Upper lobe of left lung (tissue), 6 donors: ENCODE data around the gene VAV1. TPM values are rescaled to one million over a fixed set of nuclear protein-coding genes. Genes with fewer than 3 reads are reported as not detected.

Experiments
- ATAC-seq, 2 donors: fragments of 200-7000 bp; cut with Tn5 transposase; one replicate each; pipeline ENCODE4 v1.9.1; 2022; ENCODE audit warnings: mild to moderate bottlenecking in 2 of 2, moderate library complexity in 2 of 2; ENCODE audit not compliant: low FRiP score in 2 of 2
- DNase-seq, 2 donors: peaks; one replicate each; pipeline ENCODE4 v3.0.0-alpha.2; 2019 to 2020
- H3K27ac ChIP-seq, 4 donors: fragments of 200-600 bp; sonication (generic); one replicate each; pipeline ENCODE4 v1.5.1; 2016 to 2019
- H3K27me3 ChIP-seq, 4 donors: fragments of 200-600 bp; sonication (generic); one replicate each; pipeline ENCODE4 v1.5.1; 2017 to 2019
- H3K36me3 ChIP-seq, 4 donors: fragments of 200-600 bp; sonication (generic); one replicate each; pipeline ENCODE4 v1.5.1; 2016 to 2019
- H3K4me1 ChIP-seq, 4 donors: fragments of 200-600 bp; sonication (generic); one replicate each; pipeline ENCODE4 v1.5.1; 2018 to 2019
- H3K4me3 ChIP-seq, 4 donors: fragments of 200-600 bp; sonication (generic); one replicate each; pipeline ENCODE4 v1.5.1; 2017 to 2019; ENCODE audit warnings: mild to moderate bottlenecking in 2 of 4, moderate library complexity in 1 of 4
- H3K9me3 ChIP-seq, 4 donors: fragments of 200-600 bp; sonication (generic); one replicate each; pipeline ENCODE4 v1.5.1; 2018 to 2019
- EP300 ChIP-seq, 4 donors: sonication (generic); formaldehyde crosslinking; IDR thresholded peaks; one replicate each; pipeline ENCODE4 v1.5.1; 2017; ENCODE audit warnings: antibody characterized with exemption in 4 of 4, control low read depth in 2 of 4
- POLR2A ChIP-seq, 4 donors: fragments of 450-650 bp; IDR thresholded peaks; one replicate each; pipeline ENCODE4 v1.5.1; 2016 to 2017; ENCODE audit warnings: antibody characterized with exemption in 4 of 4, mild to moderate bottlenecking in 2 of 4
- POLR2AphosphoS5 ChIP-seq, 2 donors: sonication (generic); formaldehyde crosslinking; IDR thresholded peaks; one replicate each; pipeline ENCODE4 v1.5.1; 2017; ENCODE audit warnings: antibody characterized with exemption in 2 of 2
- WGBS, 2 donors: methylation state at CpG; one replicate each; pipeline ENCODE4 v1.1.5; 2017 to 2018; 5-methylcytosine and 5-hydroxymethylcytosine counted together
- total RNA-seq, 6 donors: library from RNA; depleted of rRNA in 4 of 6; stranded (reverse); fragments of >200 nt in 4 of 6; gene quantifications; one replicate each; pipeline versions ENCODE4 v1.1.0 to v1.2.1, GENCODE V29; 2016 to 2021
- TF ChIP-seq, protein P1 (sequence below), 6 experiments: fragments of 450-650 bp in 4 of 6; fragments of 200-600 bp in 2 of 6; sonication (generic) in 2 of 6; IDR thresholded peaks; one replicate each; pipeline ENCODE4 v1.5.1; 2016 to 2019; ENCODE audit warnings: antibody characterized with exemption in 6 of 6
- donor health status: DM: no; HTN: no; CAD: no; lungs with moderate emphysema.
- donor health status: DM: no; HTN: yes; CAD: no; lungs with severe emphysema.

Gene VAV1
- total RNA-seq, 6 donors from 2014 or later, result 13.9 to 53.4 (median 24.1) TPM

DNA sequence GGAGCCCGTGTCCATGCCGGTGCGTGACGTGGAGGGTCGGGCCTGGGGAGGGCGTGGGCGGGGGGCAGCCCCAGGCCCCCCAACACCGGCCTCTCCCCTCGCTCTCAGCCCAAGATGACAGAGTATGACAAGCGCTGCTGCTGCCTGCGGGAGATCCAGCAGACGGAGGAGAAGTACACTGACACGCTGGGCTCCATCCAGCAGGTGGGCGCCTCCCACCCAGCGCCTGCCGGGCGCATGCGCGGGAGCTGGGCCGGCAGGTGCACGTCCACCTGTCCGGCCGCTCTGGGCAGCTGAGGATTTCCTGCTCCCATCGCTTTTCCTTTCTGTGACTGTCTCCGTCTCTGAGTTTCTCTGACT is 49.8 kb downstream of the VAV1 start:
- no peak overlapping the region for H3K27ac ChIP-seq
- ATAC-seq, result no peak
- peaks cover 0 to 13% (median 0%) of the 10 kb centered on the region in 4 donors for H3K9me3 ChIP-seq
- H3K27me3 ChIP-seq, result no peaks in the 10 kb centered on the region
- no peak overlapping the region for H3K4me3 ChIP-seq
- peak in 1 of 2 donors; percentile 65 for DNase-seq
- WGBS, 2 donors, result 72 to 74% methylated on average over 22 to 24 of the region's 25 CpGs
- TF ChIP-seq, protein P1, sequence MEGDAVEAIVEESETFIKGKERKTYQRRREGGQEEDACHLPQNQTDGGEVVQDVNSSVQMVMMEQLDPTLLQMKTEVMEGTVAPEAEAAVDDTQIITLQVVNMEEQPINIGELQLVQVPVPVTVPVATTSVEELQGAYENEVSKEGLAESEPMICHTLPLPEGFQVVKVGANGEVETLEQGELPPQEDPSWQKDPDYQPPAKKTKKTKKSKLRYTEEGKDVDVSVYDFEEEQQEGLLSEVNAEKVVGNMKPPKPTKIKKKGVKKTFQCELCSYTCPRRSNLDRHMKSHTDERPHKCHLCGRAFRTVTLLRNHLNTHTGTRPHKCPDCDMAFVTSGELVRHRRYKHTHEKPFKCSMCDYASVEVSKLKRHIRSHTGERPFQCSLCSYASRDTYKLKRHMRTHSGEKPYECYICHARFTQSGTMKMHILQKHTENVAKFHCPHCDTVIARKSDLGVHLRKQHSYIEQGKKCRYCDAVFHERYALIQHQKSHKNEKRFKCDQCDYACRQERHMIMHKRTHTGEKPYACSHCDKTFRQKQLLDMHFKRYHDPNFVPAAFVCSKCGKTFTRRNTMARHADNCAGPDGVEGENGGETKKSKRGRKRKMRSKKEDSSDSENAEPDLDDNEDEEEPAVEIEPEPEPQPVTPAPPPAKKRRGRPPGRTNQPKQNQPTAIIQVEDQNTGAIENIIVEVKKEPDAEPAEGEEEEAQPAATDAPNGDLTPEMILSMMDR (IDR thresholded peaks at IDR 0.05), result no peak
- TF ChIP-seq POLR2AphosphoS5 (IDR thresholded peaks at IDR 0.05), result no peak
- no peak for TF ChIP-seq POLR2A (IDR thresholded peaks at IDR 0.05)
- no peak for TF ChIP-seq EP300 (IDR thresholded peaks at IDR 0.05)
- H3K36me3 ChIP-seq, result peaks cover 0 to 26% (median 8%) of the 10 kb centered on the region in 4 donors
- no peaks in the 10 kb centered on the region for H3K4me1 ChIP-seq

DNA sequence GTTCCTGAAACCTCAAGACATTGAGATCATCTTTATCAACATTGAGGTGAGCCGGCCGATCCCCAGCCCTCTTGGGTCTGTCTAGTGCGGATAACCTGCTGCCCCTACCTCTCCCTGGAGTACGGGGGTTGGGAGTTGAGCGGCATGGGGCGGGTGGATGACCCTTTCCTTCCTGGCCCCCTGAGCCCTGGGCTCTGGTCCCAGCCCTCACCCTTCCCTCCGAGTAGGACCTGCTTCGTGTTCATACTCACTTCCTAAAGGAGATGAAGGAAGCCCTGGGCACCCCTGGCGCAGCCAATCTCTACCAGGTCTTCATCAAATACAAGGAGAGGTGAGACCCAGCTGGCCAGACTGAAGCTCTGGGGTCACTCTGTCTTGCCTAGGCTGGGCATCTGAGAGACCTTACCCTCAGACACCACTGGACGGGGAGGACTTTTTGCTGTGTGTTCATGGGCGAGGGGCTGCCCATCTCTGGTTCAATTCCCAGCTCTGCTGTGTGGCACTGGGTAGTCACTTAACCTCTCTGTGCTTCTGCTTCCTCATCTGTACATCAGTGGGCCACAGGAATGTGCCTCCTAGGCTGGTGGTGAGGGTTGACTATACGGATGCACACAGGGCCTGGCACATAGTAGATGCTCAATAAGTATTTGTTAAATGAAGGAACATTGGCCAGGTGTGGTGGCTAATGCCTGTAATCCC is 52.7 kb downstream of the VAV1 start:
- H3K4me1 ChIP-seq, result no peaks in the 10 kb centered on the region
- 78 to 86% methylated on average over 8 to 12 of the region's 12 CpGs for WGBS, 2 donors
- TF ChIP-seq POLR2A (IDR thresholded peaks at IDR 0.05) (no peak), POLR2AphosphoS5 (IDR thresholded peaks at IDR 0.05) (no peak), EP300 (IDR thresholded peaks at IDR 0.05) (no peak)
- TF ChIP-seq, protein P1 (IDR thresholded peaks at IDR 0.05), result no peak
- H3K27ac ChIP-seq, result no peak overlapping the region
- DNase-seq, result no peak
- H3K36me3 ChIP-seq, result peaks cover 0 to 41% (median 11%) of the 10 kb centered on the region in 4 donors
- H3K9me3 ChIP-seq, result peaks cover 0 to 3% (median 0%) of the 10 kb centered on the region in 4 donors
- no peaks in the 10 kb centered on the region for H3K27me3 ChIP-seq
- H3K4me3 ChIP-seq, result no peak overlapping the region
- no peak for ATAC-seq

DNA sequence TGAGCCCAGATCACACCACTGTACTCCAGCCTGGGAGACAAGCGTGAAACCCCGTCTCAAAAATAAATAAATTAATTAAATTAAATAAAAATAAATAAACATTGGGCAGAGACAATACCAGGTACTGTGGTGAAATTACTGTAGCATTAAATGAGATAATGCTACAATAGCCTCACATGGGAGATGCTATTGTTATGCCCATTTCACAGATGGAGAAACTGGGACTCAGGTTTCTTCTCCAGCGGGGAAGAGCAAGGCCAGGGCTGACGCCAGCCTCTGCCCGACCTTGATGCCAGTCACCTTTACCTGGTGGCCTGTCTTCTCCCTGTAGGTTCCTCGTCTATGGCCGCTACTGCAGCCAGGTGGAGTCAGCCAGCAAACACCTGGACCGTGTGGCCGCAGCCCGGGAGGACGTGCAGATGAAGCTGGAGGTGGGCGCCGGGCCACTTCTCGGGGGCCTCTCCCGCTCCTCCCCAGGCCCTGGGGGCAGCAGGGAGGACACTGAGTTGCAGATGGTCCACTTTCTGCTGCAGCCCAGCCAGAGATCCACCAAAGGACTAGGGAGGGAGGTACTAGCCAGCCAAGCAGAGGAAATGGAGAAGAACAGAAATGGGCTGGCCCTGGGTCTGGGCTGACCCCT is 53.9 kb downstream of the VAV1 start:
- TF ChIP-seq POLR2AphosphoS5 (IDR thresholded peaks at IDR 0.05) (no peak), POLR2A (IDR thresholded peaks at IDR 0.05) (no peak), EP300 (IDR thresholded peaks at IDR 0.05) (no peak)
- TF ChIP-seq, protein P1 (IDR thresholded peaks at IDR 0.05), result no peak
- ATAC-seq (no peak), DNase-seq (peak in 1 of 2 donors; percentile 66)
- Histone ChIP-seq H3K27ac (no peak overlapping the region), H3K27me3 (no peaks in the 10 kb centered on the region), H3K4me3 (no peak overlapping the region), H3K4me1 (no peaks in the 10 kb centered on the region), H3K36me3 (peaks cover 0 to 41% (median 11%) of the 10 kb centered on the region in 4 donors), H3K9me3 (no peaks in the 10 kb centered on the region)
- WGBS, 2 donors, result 92 to 93% methylated on average over 15 of the region's 15 CpGs

DNA sequence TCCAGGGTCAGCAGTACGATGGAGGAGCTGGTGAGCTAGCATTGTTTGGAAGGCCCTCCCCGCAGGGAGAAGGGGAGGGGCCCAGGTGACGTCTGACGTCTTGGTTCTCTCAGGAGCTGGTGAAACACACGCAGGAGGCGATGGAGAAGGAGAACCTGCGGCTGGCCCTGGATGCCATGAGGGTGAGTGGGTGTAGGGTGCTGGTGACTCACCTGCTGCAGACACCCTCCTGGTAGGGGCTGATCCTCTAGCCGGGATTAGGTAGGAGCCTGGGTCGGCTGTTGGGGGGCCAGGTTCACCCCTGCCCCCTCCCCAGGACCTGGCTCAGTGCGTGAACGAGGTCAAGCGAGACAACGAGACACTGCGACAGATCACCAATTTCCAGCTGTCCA is 55.8 kb downstream of the VAV1 start:
- no peak for TF ChIP-seq EP300 (IDR thresholded peaks at IDR 0.05)
- TF ChIP-seq, protein P1 (IDR thresholded peaks at IDR 0.05), result no peak
- TF ChIP-seq POLR2AphosphoS5 (IDR thresholded peaks at IDR 0.05), result no peak
- no peak for TF ChIP-seq POLR2A (IDR thresholded peaks at IDR 0.05)
- Histone ChIP-seq H3K36me3 (peaks cover 0 to 31% (median 12%) of the 10 kb centered on the region in 4 donors), H3K27me3 (no peaks in the 10 kb centered on the region), H3K9me3 (no peaks in the 10 kb centered on the region), H3K27ac (no peak overlapping the region), H3K4me3 (no peak overlapping the region), H3K4me1 (no peaks in the 10 kb centered on the region)
- no peak for ATAC-seq
- 62% methylated on average over 14 of the region's 14 CpGs; no CpG with 5 or more reads in 1 of the 2 donors for WGBS, 2 donors
- DNase-seq, result peak in 1 of 2 donors; percentile 39
